ENCODE results near the gene CA5A.

- TF ChIP-seq CTCF (IDR thresholded peaks at IDR 0.05; ENCODE audit: insufficient read depth, low read depth, low read length) (no peak), EZH2 (IDR thresholded peaks at IDR 0.05; ENCODE audit: insufficient read depth, low read length) (no peak)
Observed at GRCh38 chr16:87971933-87972332, 35.6 kb upstream of the CA5A start.
